Loucy (cell line): Measurements from ENCODE around the gene GPER1.

Experiments used
- CTCF ChIP-seq: fragments of 200-600 bp; sonication (generic); conservative IDR thresholded peaks from 2 replicates; pipeline ENCODE4 v1.5.1; 2014; ENCODE audit warnings: mild to moderate bottlenecking, antibody characterized with exemption, low read length
- EZH2phosphoT487 ChIP-seq: fragments of 200-600 bp; IDR thresholded peaks from 2 replicates; pipeline ENCODE4 v1.6.1; 2018; ENCODE audit warnings: antibody characterized with exemption, mild to moderate bottlenecking, moderate library complexity, borderline replicate concordance

GRCh38 chr7:1055491-1055955, 32.4 kb upstream of the GPER1 start:
- no peak for TF ChIP-seq EZH2phosphoT487
- no peak for TF ChIP-seq CTCF
